ENCODE measurements around the gene CRP. TPM values are rescaled to one million over a fixed set of nuclear protein-coding genes. Genes with fewer than 3 reads are reported as not detected.
"Not testable (repeated sequence)": the region's sequence is repeated elsewhere in the genome, so short reads cannot be mapped to it uniquely, and the experiment has no call there.

Gene CRP
- total RNA-seq, 1 donor from 2014 or later = not detected

DNA sequence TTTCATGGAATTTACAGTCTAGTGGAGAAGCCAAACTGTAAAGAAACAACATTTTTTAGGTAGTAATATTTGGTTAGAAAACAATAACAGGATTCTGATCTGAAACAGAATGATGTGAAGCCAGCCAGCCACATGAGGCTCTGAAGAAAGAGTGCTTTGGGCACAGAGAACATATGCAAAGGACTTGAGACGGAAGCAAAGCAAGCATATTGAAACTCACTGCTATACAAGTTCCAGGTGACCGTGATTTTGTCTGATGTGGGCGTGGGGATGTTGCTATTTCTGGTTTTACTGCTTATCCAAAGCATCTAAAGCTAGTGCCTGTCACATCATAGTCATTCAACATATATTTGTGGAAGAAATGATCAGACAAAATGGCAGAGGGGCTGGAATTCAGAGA is 14.7 kb downstream of the CRP start:
- DNase-seq = no peak

DNA sequence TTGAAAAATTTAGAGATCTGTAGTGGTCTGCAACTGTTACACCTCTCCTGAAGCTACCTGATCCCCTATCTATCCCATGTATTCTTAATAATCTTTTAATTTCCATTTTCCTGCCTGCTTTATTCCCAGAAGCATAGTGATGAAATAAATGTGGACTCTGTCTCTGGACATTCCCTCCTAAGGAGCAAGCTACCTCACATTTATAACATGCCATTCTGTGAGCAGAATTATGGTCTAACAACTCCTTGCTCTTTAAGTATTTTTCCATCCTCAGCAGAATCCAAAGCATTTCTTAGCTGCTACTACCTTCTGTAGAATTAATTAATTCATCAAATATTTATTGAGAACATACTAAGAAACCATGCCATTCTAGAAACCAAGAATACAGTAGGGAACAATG is 15.1 kb downstream of the CRP start:
- no peak for DNase-seq

GRCh38 chr1:159687511-159687910 is 26.9 kb downstream of the CRP start:
- no peak for DNase-seq

GRCh38 chr1:159686599-159687299 is 27.6 kb downstream of the CRP start:
- no peak for DNase-seq

- DNase-seq = no peak
Measured at GRCh38 chr1:159678939-159679338, 35.5 kb downstream of the CRP start.

GRCh38 chr1:159675046-159675445 is 39.3 kb downstream of the CRP start:
- no peak for DNase-seq

- not testable (repeated sequence) for DNase-seq
Measured at GRCh38 chr1:159672390-159672789, 42.0 kb downstream of the CRP start.

DNA sequence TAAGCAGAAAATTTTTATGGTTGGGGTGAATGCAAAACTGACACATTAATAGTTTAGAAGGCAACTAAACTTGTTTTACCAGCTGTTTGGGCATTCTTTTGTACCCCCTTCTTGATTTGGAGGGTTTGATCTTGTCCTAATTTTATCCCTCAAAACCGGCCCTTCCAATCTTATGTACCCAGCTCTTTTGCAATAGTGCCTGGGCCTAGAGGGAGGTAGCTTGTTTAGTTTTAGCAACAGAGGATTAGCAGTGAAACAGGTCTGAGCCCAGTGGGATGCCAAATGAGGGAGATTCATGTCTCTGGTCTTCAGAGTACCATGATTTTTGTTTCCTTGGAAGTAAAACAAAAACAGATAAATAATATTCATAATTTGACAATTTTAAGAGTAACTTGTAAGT is 45.1 kb downstream of the CRP start:
- no peak for DNase-seq

DNA sequence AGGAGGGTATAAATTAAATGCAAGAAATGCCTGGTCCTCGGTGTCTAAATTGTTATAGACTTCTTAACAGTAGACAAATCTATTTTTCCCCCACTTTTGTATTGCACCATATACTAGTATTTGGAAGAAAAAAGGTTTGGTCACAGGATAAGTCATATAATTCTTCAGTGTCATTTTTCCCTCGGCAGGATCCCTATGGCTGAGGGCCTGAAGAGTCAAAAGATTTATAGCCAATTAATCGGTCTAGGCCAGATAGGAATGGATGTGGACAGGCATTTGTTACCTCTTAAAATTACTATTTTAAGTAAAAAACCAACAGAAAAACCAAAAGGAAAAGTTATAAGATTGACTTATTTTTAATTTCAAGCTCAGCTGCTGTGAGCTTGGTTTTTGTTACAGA is 45.6 kb downstream of the CRP start:
- no peak for DNase-seq

GRCh38 chr1:159664247-159664646 is 50.1 kb downstream of the CRP start:
- DNase-seq = no peak

- no peak for DNase-seq
Measured at GRCh38 chr1:159663552-159663951, 50.8 kb downstream of the CRP start.

Other genes starting within 250 kb of the CRP start
- not detected for gene OR10J5, start 178.6 kb downstream of the CRP start, total RNA-seq
- gene APCS, start 126.8 kb downstream of the CRP start, total RNA-seq = not detected
- 11.1 TPM for gene DUSP23, start 66.4 kb upstream of the CRP start, total RNA-seq
- 0.49 TPM for gene FCRL6, start 87.8 kb upstream of the CRP start, total RNA-seq
- 0.20 TPM for gene SLAMF8, start 112.3 kb upstream of the CRP start, total RNA-seq
- 8.2 TPM for gene VSIG8, start 148.1 kb upstream of the CRP start, total RNA-seq
- gene CFAP45, start 185.6 kb upstream of the CRP start, total RNA-seq = 0.59 TPM
- gene TAGLN2, start 210.9 kb upstream of the CRP start, total RNA-seq = 145 TPM
- 8.4 TPM for gene IGSF9, start 231.0 kb upstream of the CRP start, total RNA-seq
- gene SLAMF9, start 239.6 kb upstream of the CRP start, total RNA-seq = not detected